Ishikawa (cell line): ENCODE data around the gene ARNT2.
A peak's percentile ranks its signal among the peaks of the same experiment; 100 is the strongest.

Source experiments
- CEBPB ChIP-seq: IDR thresholded peaks from 2 replicates; pipeline ENCODE4 v1.6.1; 2012
- CREB1 ChIP-seq: IDR thresholded peaks from 2 replicates; pipeline ENCODE4 v1.6.1; 2012; ENCODE audit warnings: low read depth
- EGR1 ChIP-seq: IDR thresholded peaks from 2 replicates; pipeline ENCODE4 v1.6.1; 2012
- EP300 ChIP-seq: IDR thresholded peaks from 2 replicates; pipeline ENCODE4 v1.6.1; 2012; ENCODE audit warnings: borderline replicate concordance
- FOXM1 ChIP-seq: IDR thresholded peaks from 2 replicates; pipeline ENCODE4 v1.6.1; 2012; ENCODE audit warnings: low read depth, borderline replicate concordance
- NFIC ChIP-seq: IDR thresholded peaks from 2 replicates; pipeline ENCODE4 v1.6.1; 2012
- RAD21 ChIP-seq: IDR thresholded peaks from 2 replicates; pipeline ENCODE4 v1.6.1; 2012; ENCODE audit warnings: low read depth
- TAF1 ChIP-seq: IDR thresholded peaks from 2 replicates; pipeline ENCODE4 v1.6.1; 2012; ENCODE audit warnings: low read depth, mild to moderate bottlenecking
- TCF12 ChIP-seq: IDR thresholded peaks from 2 replicates; pipeline ENCODE4 v1.6.1; 2012; ENCODE audit warnings: low read depth
- TEAD4 ChIP-seq: IDR thresholded peaks from 2 replicates; pipeline ENCODE4 v1.6.1; 2012
- YY1 ChIP-seq: IDR thresholded peaks from 2 replicates; pipeline ENCODE4 v1.6.1; 2012; ENCODE audit warnings: low read depth
- ZBTB7A ChIP-seq: IDR thresholded peaks from 2 replicates; pipeline ENCODE4 v1.6.1; 2012; ENCODE audit warnings: low read depth
- TF ChIP-seq, protein P1 (sequence below): IDR thresholded peaks from 2 replicates; pipeline ENCODE4 v1.6.1; 2012
- TF ChIP-seq, protein P2 (sequence below): IDR thresholded peaks from 2 replicates; pipeline ENCODE4 v1.6.1; 2012; ENCODE audit warnings: low read depth, mild to moderate bottlenecking
- TF ChIP-seq, protein P3 (sequence below): IDR thresholded peaks from 2 replicates; pipeline ENCODE4 v1.6.1; 2012

ARNT2 gene

DNA sequence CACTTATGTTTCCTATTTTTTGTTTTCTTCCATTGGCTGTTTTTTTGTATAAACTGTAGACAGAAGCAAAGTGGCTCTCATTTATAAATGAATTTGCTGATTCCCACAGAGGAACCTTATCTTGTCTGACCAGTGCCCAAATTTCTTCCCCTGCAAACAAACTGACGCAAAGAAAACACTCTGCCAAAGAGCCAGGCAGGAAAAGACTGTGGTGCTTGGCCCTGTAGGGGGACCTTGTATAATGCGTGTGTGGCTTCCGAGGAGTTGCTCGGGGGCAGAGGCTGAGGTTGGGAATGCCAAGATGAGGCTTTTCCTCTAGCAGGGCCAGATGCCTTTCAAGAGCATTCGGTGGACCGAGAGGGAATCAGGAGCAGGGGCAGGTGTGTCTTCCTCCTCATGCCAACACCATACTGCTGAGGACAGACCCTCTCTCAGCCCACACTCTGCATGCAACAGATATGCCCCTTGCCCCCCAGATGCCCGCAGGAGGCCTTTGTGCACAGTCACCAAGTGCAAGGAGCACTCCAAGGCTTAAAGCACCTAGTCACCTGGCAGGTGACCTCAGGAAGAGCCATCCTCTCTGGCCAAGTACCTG, 186.7 kb downstream of the ARNT2 start:
- TF ChIP-seq TEAD4 = no peak

DNA sequence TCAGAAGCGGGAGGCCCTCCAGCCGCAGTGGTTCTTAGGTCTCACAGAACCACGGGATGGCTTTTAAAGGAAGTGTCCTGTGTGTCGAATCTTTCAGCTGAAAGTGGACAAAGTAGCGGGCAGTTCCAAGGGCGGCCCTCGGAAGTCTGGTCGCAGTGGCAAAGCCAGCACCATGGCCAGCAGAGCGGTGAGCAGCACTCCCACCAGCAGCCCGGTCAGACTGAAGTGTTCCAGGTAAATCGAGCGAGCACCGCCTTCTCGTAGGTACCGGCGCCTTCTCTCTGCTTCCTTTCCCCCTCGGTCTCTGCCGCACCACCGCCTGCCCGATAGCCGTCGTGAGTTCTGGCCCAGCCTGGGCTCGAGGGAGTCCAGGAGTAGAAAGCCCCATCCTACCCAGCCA, 187.3 kb downstream of the ARNT2 start:
- TF ChIP-seq, protein P1, sequence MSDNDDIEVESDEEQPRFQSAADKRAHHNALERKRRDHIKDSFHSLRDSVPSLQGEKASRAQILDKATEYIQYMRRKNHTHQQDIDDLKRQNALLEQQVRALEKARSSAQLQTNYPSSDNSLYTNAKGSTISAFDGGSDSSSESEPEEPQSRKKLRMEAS = no peak
- TF ChIP-seq, protein P2, sequence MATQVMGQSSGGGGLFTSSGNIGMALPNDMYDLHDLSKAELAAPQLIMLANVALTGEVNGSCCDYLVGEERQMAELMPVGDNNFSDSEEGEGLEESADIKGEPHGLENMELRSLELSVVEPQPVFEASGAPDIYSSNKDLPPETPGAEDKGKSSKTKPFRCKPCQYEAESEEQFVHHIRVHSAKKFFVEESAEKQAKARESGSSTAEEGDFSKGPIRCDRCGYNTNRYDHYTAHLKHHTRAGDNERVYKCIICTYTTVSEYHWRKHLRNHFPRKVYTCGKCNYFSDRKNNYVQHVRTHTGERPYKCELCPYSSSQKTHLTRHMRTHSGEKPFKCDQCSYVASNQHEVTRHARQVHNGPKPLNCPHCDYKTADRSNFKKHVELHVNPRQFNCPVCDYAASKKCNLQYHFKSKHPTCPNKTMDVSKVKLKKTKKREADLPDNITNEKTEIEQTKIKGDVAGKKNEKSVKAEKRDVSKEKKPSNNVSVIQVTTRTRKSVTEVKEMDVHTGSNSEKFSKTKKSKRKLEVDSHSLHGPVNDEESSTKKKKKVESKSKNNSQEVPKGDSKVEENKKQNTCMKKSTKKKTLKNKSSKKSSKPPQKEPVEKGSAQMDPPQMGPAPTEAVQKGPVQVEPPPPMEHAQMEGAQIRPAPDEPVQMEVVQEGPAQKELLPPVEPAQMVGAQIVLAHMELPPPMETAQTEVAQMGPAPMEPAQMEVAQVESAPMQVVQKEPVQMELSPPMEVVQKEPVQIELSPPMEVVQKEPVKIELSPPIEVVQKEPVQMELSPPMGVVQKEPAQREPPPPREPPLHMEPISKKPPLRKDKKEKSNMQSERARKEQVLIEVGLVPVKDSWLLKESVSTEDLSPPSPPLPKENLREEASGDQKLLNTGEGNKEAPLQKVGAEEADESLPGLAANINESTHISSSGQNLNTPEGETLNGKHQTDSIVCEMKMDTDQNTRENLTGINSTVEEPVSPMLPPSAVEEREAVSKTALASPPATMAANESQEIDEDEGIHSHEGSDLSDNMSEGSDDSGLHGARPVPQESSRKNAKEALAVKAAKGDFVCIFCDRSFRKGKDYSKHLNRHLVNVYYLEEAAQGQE = peak; percentile 41

DNA sequence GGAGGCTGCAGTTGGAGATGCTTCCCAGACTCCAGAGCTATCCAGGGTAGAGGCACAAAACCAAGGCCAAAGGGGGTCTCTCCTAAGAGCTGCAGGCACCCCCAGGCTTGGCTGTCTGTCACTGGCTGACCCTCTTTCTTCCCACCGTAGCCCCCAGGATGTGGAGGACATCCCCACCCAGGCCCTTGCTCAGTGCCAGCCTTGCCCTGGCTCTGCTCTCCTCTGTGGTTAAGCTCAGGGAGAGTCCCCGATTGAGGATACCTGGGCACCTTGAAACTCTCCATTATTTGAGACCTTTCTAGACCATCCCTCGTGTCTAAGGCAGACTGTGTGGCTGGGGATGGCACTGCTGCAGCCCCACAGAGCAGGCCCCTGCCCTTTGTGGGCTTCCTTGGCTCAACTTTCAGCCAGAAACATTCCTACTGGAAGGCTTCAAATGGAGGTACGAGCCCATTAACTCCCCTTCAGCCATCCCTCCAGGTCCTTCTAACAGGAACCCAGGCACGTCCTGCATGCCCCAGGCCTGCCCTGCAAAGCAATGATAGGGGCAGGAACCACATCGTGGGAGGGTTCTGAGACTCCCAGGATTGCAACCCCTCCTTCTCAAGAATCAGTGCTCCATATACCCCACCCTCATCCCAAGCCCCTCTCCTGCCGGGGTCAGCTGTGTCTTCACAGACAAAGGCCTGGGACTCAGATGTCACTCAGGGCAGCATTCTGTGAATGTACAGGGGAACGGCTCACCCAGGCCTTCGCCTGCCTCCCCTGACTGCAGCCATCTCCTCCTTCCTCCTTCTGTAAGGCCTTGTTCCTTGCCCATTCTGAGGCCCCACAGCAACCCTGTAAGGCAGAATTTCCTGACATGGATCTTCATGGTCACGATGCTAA, 188.0 kb downstream of the ARNT2 start:
- TF ChIP-seq ZBTB7A (no peak), CREB1 (no peak), TCF12 (no peak), YY1 (no peak), EGR1 (no peak), EP300 (no peak), CEBPB (no peak), NFIC (no peak), RAD21 (no peak), FOXM1 (no peak), TAF1 (no peak), TEAD4 (no peak)
- TF ChIP-seq, protein P2 = no peak
- TF ChIP-seq, protein P3, sequence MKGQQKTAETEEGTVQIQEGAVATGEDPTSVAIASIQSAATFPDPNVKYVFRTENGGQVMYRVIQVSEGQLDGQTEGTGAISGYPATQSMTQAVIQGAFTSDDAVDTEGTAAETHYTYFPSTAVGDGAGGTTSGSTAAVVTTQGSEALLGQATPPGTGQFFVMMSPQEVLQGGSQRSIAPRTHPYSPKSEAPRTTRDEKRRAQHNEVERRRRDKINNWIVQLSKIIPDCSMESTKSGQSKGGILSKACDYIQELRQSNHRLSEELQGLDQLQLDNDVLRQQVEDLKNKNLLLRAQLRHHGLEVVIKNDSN = no peak
- TF ChIP-seq, protein P1 = no peak

DNA sequence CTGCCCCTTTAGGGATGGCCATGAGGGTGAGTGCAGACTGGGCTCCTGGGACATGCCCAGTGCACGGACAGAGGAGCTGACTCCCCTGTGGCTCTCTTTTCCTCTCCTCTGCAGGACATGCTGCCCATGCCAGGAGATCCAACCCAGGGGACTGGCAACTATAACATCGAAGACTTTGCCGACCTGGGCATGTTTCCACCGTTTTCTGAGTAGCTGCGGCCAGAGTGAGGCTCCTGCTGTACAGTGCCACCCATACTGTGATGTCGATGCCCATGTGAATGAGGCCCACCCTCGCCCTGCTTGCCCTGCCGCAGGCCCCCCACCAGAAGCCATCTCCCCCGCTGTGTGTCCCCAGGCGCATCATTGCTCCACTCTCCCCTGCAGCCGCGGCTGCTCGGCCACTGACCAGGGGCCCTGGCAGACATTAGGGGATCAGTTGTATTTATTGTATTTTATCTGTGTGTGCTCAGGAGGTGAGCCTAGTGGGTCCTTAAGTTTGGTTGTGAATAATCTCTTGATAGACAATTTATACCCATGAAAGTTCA, 189.4 kb downstream of the ARNT2 start:
- TF ChIP-seq, protein P2 = no peak
- TF ChIP-seq, protein P1 = no peak
- no peak for TF ChIP-seq ZBTB7A
- no peak for TF ChIP-seq NFIC
- TF ChIP-seq TEAD4 = no peak
- TF ChIP-seq TCF12 = no peak
- no peak for TF ChIP-seq EP300
- no peak for TF ChIP-seq RAD21
- TF ChIP-seq EGR1 = no peak
- TF ChIP-seq YY1 = no peak
- TF ChIP-seq TAF1 = no peak
